Measurements from ENCODE around the gene PPP1R13L. TPM values are rescaled to one million over a fixed set of nuclear protein-coding genes. Genes with fewer than 3 reads are reported as not detected.
"Not testable (repeated sequence)": the region's sequence is repeated elsewhere in the genome, so short reads cannot be mapped to it uniquely, and the experiment has no call there.

PPP1R13L gene
- total and polyA plus RNA-seq, 8 donors: 12.9 to 51.4 (median 17.0) TPM

DNA sequence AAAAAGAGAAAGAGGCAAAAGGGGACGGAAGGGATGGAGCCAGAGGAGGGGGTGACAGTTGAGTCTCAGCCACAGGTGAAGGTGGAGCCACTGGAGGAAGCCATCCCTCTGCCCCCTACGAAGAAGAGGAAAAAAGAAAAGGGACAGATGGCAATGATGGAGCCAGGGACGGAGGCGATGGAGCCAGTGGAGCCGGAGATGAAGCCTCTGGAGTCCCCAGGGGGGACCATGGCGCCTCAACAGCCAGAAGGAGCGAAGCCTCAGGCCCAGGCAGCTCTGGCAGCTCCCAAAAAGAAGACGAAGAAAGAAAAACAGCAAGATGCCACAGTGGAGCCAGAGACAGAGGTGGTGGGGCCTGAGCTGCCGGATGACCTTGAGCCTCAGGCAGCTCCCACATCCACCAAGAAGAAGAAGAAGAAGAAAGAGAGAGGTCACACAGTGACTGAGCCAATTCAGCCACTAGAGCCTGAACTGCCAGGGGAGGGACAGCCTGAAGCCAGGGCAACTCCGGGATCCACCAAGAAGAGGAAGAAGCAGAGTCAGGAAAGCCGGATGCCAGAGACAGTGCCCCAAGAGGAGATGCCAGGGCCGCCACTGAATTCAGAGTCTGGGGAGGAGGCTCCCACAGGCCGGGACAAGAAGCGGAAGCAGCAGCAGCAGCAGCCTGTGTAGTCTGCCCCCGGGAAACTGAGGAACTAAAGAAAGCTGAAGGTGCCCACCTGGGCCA, 4.1 kb upstream of the PPP1R13L start:
- intact Hi-C loops (cut with DNase I): no loop called here
- Histone ChIP-seq H3K27ac (no peak overlapping the region), H3K4me1 (peaks cover 15 to 40% of the 10 kb centered on the region in 2 donors), H3K36me3 (peaks cover 0 to 27% of the 10 kb centered on the region in 2 donors), H3K4me3 (no peak overlapping the region), H3K27me3 (peaks cover 0 to 17% of the 10 kb centered on the region in 2 donors), H3K9me3 (no peaks in the 10 kb centered on the region)
- DNase-seq: no peak
- ATAC-seq: no peak
- TF ChIP-seq, protein P1, sequence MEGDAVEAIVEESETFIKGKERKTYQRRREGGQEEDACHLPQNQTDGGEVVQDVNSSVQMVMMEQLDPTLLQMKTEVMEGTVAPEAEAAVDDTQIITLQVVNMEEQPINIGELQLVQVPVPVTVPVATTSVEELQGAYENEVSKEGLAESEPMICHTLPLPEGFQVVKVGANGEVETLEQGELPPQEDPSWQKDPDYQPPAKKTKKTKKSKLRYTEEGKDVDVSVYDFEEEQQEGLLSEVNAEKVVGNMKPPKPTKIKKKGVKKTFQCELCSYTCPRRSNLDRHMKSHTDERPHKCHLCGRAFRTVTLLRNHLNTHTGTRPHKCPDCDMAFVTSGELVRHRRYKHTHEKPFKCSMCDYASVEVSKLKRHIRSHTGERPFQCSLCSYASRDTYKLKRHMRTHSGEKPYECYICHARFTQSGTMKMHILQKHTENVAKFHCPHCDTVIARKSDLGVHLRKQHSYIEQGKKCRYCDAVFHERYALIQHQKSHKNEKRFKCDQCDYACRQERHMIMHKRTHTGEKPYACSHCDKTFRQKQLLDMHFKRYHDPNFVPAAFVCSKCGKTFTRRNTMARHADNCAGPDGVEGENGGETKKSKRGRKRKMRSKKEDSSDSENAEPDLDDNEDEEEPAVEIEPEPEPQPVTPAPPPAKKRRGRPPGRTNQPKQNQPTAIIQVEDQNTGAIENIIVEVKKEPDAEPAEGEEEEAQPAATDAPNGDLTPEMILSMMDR (IDR thresholded peaks at IDR 0.05): no peak

- intact Hi-C loops (cut with DNase I): no loop called here
- ATAC-seq: no peak
- DNase-seq: no peak
Measured at GRCh38 chr19:45408121-45408520, 3.3 kb upstream of the PPP1R13L start.

GRCh38 chr19:45407585-45407984, 2.7 kb upstream of the PPP1R13L start:
- H3K27ac ChIP-seq; intact Hi-C loops (cut with DNase I); ATAC-seq; DNase-seq; H3K9me3 ChIP-seq: not testable (repeated sequence)
- H3K36me3 ChIP-seq: peaks cover 0 to 13% of the 10 kb centered on the region in 2 donors
- peaks cover 29 to 54% of the 10 kb centered on the region in 2 donors for H3K4me1 ChIP-seq
- H3K27me3 ChIP-seq: peaks cover 0 to 30% of the 10 kb centered on the region in 2 donors
- H3K4me3 ChIP-seq: peak overlapping the region in 1 of 2 donors; percentile 70

More at GRCh38 chr19:45408121-45408520, 3.3 kb upstream of the PPP1R13L start:
- TF ChIP-seq, protein P1 (IDR thresholded peaks at IDR 0.05): no peak
- Histone ChIP-seq H3K4me3 (no peak overlapping the region), H3K9me3 (no peaks in the 10 kb centered on the region), H3K36me3 (peaks cover 0 to 19% of the 10 kb centered on the region in 2 donors), H3K27ac (no peak overlapping the region), H3K27me3 (peaks cover 0 to 25% of the 10 kb centered on the region in 2 donors), H3K4me1 (peaks cover 24 to 48% of the 10 kb centered on the region in 2 donors)

DNA sequence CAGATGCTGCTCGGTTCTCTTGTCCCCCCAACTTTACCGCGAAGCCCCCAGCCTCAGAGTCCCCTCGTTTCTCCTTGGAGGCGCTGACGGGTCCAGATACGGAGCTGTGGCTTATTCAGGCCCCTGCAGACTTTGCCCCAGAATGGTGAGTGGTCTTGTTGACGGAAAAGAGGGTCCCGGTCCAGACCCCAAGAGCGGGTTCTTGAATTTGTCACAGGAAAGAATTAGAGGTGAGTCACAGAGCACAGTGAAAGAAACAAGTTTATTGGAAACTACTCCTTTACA, 2.2 kb upstream of the PPP1R13L start:
- Histone ChIP-seq H3K36me3 (peaks cover 0 to 8% of the 10 kb centered on the region in 2 donors), H3K4me1 (peaks cover 30 to 59% of the 10 kb centered on the region in 2 donors), H3K4me3 (peak overlapping the region; percentile 70 to 89), H3K27me3 (peaks cover 0 to 35% of the 10 kb centered on the region in 2 donors), H3K9me3 (no peaks in the 10 kb centered on the region), H3K27ac (no peak overlapping the region)
- DNase-seq (no peak), ATAC-seq (no peak)
- TF ChIP-seq, protein P1 (IDR thresholded peaks at IDR 0.05): no peak
- intact Hi-C loops (cut with DNase I): no loop called here

- TF ChIP-seq, protein P1 (IDR thresholded peaks at IDR 0.05): no peak
- H3K36me3 ChIP-seq: peaks cover 0 to 7% of the 10 kb centered on the region in 2 donors
- peaks cover 30 to 62% of the 10 kb centered on the region in 2 donors for H3K4me1 ChIP-seq
- peak within 1 kb of the TSS; percentile 70 to 89 for H3K4me3 ChIP-seq
- DNase-seq (peak; percentile 82 to 90 (median 84)), ATAC-seq (peak; percentile 68)
- no peaks in the 10 kb centered on the region for H3K9me3 ChIP-seq
- H3K27me3 ChIP-seq: peaks cover 0 to 41% of the 10 kb centered on the region in 2 donors
- peak within 1 kb of the TSS; percentile 92 to 95 for H3K27ac ChIP-seq
- intact Hi-C loops (cut with DNase I): no loop called here
Measured at GRCh38 chr19:45406226-45407090, 1.6 kb upstream of the PPP1R13L start, which contains the start of gene POLR1G. Gene POLR1G, plus strand, starts transcription at chr19:45406644. Its CDS starts 53 bp downstream, at chr19:45406697.
